ENCODE data around the gene DRC3.
"Not testable (repeated sequence)": the region's sequence is repeated elsewhere in the genome, so short reads cannot be mapped to it uniquely, and the experiment has no call there.

DRC3 gene

DNA sequence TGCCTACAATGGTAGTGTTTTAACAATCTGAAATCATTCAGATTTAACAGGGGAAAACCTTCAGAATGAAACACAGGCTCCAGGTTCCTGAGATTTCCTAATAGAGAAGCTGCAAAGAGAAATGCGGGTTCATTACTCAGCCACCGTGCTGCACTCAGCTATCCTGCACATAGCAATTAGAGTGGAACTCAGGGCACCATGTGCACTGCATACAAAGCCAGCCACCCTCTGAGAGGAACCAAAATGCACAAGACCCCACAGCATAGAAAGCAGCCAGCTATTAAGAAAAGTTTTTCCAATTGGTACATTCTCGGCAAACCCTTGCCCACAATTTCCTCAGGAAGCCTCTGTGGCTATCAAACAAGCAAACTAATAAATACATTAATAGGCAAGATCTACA lies 37.9 kb upstream of the DRC3 start:
- H3K4me3 ChIP-seq (ENCODE audit: low read length): no peak overlapping the region
- TF ChIP-seq, protein P1, sequence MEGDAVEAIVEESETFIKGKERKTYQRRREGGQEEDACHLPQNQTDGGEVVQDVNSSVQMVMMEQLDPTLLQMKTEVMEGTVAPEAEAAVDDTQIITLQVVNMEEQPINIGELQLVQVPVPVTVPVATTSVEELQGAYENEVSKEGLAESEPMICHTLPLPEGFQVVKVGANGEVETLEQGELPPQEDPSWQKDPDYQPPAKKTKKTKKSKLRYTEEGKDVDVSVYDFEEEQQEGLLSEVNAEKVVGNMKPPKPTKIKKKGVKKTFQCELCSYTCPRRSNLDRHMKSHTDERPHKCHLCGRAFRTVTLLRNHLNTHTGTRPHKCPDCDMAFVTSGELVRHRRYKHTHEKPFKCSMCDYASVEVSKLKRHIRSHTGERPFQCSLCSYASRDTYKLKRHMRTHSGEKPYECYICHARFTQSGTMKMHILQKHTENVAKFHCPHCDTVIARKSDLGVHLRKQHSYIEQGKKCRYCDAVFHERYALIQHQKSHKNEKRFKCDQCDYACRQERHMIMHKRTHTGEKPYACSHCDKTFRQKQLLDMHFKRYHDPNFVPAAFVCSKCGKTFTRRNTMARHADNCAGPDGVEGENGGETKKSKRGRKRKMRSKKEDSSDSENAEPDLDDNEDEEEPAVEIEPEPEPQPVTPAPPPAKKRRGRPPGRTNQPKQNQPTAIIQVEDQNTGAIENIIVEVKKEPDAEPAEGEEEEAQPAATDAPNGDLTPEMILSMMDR (conservative IDR thresholded peaks at IDR 0.05; ENCODE audit: low read length): no peak
- no peak for DNase-seq (ENCODE audit: low read depth)

DNA sequence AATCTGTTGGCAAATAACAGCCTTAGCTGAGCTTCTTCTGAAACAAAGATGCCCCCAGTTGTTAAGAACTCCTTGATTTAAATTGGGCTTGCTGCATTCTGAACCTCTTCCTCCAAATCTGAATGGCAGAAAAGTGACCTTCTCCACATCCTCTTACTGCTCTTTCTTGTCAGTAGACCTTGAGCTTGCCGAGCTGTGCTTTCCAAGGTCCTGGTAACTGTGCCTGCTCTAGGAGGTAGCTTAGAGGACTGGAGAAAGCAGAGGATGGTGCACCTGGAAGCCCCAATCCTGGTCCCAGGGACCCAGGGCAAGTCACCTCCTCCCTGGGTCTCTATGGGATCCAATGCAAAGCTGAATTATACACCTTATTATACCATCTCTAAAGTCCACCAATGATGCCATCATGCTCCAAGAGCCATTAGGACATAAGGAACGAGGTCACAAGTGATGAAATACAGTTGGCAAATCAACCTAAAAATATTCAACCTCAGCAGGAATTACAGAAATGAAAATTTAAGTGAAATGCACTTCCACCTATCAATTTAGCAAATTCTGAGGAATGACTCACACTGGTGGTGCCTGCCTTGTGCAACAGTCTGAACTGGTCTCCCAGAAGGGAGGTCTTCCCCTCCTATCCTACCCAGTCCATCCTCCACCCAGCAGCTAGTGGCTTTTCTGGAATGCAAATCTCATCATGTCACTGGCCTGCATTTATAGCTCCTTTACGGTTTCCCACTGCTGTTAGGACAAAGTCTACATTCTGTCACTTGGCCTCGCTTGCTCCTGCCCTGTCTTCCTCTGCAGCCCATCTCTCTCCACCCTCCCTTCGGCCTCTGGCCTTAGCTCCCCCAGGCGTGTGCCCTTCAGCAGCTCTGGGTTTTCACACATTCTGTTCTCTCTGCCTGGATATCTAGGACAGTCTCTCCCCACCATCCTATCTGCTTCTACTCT lies 37.1 kb upstream of the DRC3 start:
- peak; percentile 96 for DNase-seq (ENCODE audit: low read depth)
- TF ChIP-seq, protein P1 (conservative IDR thresholded peaks at IDR 0.05; ENCODE audit: low read length): no peak
- no peak overlapping the region for H3K4me3 ChIP-seq (ENCODE audit: low read length)

DNA sequence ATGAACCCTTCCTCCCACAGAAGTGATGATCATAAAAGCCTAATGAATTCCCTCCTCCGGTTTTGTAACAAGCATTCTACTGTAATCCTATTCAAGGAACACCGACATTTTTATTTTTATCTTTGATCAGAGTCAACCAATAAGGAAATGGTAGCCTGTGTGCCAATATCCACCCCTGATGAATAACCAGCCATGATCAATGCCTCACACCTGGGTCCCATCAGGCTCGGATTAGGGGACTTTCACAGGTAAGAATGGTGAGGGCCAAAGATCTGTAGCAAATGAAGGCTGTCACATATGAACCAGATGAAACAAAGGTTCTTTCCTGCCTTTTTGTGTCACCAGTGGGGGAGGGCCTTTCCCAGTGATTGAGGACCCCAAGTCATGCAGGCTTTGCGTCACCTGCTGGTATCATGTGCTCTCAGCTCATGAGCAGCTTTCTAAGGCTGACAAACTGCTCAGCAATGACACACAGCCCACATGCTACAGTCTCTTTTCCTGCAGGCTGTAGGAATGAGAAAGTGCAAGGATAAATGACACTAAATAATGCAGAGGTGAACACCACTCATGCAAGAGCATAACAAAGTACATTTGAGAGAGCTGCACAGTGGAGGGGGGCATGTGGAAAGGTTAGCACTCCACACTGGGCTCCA lies 35.3 kb upstream of the DRC3 start:
- no peak overlapping the region for H3K4me3 ChIP-seq (ENCODE audit: low read length)
- no peak for DNase-seq (ENCODE audit: low read depth)
- TF ChIP-seq, protein P1 (conservative IDR thresholded peaks at IDR 0.05; ENCODE audit: low read length): no peak

DNA sequence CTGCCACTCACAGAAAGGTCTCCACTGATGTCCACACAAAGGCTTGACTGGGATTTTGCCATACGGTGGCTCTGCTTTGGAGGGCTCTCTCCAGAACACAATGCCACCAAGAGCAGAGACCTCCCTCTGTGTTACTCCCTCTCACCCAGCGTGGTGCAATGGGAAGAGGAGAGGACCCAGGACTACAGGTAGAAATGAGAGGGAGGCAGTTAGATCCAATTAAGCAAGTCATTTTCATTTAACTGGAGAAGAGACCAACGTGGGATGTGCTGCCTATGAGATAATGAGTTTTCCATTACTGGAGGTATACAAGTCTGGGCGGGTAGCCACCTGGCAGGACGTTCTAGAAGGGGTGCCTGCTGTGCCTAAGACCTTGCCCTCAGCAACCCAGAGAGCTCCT lies 34.7 kb upstream of the DRC3 start:
- TF ChIP-seq, protein P1 (conservative IDR thresholded peaks at IDR 0.05; ENCODE audit: low read length): no peak

DNA sequence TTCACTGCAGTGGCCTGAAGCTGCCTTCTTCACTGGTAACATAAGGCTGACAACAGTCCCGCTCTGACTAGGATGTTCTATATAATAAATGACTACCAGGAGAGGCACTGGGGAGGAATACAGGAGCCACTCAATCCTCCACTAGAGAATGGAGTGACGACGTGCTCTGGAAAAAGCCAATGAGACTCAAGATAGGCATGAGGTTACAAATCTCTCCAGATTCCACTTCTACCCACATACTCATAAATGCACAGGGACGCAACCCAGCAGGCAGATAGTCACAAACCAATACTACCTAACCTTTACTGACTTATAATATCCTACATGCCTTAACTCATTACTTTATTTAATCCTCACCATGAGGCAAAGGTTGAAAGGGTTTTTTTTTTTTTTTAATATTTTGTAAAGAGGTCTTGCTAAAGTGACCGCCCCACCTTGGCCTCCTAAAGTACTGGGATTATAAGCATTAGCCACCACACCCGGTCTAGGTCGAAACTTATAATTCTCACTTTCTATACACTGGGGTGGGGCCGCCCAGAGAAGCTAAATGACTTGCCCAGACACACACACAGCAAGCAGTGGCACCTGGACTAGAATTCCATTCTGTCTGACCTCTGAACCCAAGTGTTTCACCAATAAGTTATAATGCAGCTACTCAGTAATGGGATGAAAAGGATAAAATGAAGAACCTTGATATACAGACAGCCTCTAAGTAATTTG lies 34.1 kb upstream of the DRC3 start:
- no peak overlapping the region for H3K4me3 ChIP-seq (ENCODE audit: low read length)
- TF ChIP-seq, protein P1 (conservative IDR thresholded peaks at IDR 0.05; ENCODE audit: low read length): no peak
- no peak for DNase-seq (ENCODE audit: low read depth)

More for the DNA sequence above, 34.7 kb upstream of the DRC3 start:
- no peak for DNase-seq (ENCODE audit: low read depth)
- no peak overlapping the region for H3K4me3 ChIP-seq (ENCODE audit: low read length)

DNA sequence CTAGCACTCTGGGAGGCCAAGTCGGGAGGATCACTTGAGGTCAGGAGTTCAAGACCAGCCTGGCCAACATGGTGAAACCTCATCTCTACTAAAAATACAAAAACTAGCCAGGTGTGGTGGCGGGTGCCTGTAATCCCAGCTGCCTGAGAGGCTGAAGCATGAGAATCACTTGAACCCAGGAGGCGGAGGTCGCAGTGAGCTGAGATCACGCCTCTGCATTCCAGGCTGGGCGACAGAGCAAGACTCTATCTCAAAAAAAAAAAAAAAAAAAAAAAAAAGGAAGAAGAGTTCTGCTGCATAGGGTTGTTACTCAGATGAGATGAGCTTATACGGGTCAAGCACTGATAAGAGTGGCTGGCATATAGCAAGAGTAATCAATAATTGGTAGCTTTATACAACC lies 32.7 kb upstream of the DRC3 start:
- H3K4me3 ChIP-seq (ENCODE audit: low read length); DNase-seq (ENCODE audit: low read depth): not testable (repeated sequence)

DNA sequence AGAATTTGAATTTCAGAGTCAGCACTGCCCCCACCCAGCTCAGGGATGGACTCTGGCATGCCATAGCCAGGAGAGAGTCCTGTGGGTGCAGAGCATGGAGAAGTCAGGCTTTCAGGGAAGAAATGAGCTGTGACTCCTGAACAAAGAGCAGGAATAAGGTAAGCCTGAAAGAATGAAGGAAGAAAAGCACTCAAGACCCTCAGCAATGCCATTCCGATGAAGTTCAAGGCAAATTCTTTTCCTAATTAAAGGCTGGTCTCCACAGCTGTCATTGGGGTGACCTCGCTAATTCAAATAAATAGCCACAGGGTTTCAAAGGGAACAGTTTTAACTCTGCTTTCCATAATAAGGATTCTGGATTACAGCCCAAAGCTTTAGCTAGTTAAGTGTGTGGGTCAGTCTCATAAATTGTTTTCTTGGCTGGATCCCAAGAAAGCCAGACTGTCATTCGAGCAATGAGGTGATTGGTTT lies 32.2 kb upstream of the DRC3 start:
- DNase-seq (ENCODE audit: low read depth): peak; percentile 64
- TF ChIP-seq, protein P1 (conservative IDR thresholded peaks at IDR 0.05; ENCODE audit: low read length): no peak
- H3K4me3 ChIP-seq (ENCODE audit: low read length): no peak overlapping the region

Data from AG10803 (cell line).